HG02642 (cell line): Measurements from ENCODE around the gene RELA.

Experiments
- ATAC-seq: cut with Tn5 transposase; IDR thresholded peaks from one replicate; pipeline ENCODE4 v1.9.1; 2021; ENCODE audit warnings: mild to moderate bottlenecking; ENCODE audit not compliant: unreplicated experiment, poor library complexity

Gene RELA

DNA sequence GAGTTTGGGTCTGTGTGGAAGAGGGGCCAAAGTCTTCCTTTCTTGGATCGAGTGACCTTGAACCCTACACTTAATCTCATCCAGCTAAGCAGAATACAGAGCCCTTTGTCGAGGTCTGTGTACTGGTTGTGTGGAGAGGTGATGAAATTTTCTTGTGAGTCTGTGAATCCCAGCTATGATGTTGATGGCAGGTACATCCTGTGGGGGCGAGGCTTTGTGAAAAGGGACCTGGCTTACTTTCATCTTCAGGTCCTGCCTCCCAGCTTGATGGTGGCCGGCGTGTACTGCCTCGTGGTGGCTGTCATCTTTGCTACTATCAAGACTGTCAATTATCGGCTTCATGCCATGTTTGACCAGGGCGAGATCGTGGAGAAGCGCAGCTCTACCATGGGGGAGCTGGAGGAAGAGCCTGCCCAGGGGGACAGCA lies 46.1 kb downstream of the RELA start:
- ATAC-seq = no peak

DNA sequence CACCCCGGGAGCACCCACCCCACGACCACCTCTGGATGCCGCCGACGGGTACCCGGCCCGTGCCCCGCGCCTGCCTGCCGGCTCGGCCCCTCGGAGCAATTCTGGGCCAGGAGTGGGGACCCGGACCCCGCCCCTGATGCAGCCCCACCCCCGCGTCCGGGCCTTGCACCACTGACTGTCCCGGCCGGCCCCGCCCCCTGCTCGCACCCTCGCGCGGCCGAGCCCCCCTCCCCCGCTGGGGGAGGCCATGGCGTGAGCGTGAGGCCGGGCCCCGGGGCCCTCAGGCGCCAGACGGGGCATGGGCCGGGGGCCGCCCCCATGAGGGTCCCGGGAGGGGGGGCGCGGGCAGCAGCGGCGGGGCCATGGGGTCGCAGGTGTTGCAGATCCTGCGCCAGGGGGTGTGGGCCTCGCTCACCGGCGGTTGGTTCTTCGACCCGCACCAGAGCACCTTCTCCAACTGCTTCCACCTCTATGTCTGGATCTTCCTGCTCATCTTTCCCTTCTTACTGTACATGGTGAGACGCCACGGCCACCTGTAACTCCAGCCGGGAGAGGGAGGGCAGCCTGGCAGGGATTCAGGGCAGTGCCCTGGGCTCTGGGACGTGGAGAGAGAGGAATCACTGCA lies 46.7 kb downstream of the RELA start:
- ATAC-seq = peak; percentile 2

DNA sequence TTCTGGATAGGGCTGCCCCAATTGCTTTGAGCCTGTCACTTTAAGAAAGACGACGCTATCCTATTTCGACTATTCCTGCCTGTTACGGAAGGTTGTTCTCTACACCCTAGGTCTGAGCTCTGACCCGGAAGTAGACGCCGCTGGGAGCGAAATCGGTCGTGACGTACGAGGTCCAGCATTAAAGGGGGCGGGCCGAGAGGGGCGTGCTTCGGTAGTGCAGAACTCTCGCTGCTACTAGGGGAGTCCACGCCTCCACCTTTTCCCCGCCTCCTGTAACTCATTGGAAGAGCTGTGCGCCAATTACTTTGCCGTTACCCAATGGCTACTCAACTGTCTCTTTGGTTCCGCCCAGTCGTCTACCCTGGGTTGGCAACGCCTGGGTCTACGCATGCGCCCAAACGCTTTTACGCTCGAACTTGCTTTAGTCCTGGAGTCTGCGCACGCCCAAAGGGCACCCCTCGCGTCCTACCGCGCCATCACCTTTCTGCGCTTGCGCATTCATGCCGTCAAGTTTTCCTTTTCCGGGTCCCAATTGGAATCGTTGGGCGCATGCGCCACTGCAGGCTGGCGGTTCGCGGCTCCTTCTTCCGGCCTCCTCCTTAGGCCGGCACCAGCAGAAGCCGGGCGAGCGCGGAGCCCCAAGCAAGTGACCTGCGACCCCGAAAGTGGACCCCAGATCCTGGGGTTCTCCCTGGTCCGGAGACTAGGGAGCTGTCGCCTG lies 47.3 kb downstream of the RELA start, which contains the start of gene PCNX3:
Gene PCNX3 (plus strand): TSS at position 548 of the 721 bp plus-strand sequence. CDS start 536 bp downstream, outside the sequence.
- ATAC-seq = peak; percentile 82

DNA sequence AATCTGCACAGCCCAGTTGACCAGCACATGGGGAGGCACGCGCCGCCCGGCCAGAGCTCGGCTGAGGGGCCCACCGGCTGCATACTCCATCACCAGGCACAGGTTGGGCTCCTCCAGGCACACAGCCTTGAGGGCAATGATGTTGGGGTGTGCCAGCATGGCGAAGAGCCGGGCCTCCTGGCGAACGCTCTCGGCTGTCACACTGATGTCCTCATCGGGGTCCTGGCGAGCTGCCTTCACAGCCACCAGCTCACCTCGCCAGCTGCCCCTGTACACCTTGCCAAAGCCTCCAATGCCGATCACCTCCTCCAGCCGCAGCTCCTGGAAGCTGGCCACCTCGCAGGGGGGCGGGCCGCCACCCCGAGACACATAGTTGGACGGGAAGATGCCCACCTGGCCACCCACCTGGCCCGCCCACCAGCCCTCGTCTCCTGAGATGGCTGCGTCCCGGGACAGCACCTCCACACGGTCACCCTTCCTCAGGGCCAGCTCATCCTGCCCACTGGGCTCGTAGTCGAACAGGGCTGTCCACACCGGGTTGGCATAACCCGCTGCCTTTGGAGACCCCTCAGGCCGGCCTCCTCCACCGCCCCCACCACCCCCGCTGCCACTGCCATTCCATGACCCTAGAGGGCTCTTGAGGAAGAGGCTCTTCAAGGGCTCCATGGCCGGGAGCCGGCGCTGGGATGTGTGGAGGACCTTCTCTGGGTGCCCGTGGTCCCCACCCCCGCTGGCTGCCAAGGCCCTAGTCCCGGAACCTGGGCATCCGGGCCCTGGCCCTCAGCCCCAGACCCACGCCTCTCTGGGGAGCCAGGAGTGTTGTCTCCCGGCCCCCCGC lies 49.4 kb downstream of the RELA start:
- no peak for ATAC-seq

DNA sequence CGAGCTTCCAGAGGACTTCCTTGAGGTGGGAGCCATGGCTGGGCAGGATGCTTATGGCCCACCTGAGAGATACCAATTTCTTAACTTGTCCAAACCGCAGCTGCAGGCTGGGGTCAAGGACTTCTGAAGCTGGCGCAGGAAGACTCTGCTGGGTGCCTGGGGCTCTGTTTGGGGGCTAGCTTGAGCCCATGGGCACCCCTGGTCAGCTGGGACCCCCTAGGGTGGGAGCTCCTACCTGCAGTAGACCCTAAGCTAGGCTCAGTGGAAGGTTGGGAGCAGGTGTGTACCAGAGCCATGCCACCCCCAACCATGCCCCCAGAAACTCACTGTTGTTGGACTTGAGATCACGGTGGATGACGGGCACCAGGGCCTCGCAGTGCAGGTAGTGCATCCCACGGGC lies 50.0 kb downstream of the RELA start:
- no peak for ATAC-seq

DNA sequence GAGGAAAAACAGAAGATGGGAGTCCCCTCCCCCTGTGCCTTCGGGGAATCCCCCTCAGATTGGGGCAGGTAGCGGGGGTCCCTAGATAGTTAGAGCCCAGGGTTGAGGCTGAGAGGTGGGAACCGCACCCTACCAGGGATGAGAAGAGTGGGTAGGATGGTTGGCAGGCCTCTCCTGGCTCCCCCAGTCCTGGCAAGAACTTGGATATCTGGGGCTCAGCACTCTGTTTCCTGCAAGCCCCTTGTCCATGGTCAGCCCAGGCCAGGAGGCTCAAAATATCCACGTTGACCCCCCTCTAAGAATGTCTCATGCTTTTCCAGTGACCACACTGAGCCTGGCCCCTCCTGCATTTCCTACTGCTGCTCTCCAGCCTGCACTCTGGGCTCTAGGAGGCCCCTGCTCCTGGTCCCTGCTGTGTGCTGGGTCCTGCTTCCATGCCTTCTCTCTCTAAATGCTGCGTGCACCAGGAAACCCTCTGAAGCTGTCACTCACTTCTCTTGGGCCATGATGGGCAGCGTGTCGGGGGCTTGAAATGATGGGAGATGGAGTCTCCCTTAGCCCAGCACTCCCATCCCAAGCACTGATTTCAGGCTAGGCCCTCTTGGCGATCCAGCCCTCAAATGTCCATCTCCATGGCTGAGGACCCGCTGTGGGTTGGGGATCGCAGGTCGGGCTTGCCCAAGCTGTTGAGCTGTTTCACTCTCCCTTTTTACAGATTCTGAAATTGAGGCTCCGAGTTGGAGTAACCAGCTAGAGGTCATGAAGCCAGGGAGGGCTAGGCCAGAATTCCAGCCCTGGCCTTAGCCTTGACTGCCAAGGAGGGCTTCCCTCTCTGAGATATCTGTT lies 50.7 kb downstream of the RELA start:
- ATAC-seq = no peak

DNA sequence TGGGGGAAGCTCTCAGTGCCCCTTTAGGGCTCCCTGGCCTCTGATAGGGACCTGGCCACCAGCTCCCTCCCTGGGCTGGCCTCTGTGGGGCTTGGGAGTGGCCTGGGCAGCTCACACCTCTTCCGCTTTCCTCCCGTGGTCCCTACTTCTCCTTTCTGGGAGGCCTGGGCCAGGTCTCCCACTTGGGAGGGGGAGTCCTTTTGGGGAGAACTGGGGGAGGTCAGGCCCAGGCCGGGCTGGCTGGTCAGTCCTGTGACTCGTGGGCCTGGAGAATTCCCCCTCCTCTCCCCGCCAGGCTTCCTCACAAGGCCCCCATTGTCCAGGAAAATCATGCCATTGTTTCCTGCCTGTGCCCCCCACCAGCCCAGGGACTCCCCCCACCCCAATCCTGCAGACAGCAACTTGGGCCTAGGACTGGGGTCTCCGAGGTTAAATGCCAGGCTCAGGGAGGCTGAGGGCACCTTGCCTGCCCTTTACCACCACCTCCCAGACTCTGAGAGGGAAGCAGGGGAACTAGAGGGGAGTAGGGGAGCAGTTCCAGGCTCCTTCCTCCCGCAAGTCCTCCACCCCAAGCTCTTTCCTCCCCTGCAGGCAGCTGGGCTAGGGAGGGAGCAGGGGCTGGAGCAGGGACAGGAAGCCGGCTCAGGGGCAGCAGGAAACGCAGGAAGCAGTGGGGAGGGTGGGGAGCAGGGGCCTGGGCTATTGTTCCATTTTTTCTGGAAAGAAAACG lies 51.5 kb downstream of the RELA start:
- ATAC-seq = no peak

DNA sequence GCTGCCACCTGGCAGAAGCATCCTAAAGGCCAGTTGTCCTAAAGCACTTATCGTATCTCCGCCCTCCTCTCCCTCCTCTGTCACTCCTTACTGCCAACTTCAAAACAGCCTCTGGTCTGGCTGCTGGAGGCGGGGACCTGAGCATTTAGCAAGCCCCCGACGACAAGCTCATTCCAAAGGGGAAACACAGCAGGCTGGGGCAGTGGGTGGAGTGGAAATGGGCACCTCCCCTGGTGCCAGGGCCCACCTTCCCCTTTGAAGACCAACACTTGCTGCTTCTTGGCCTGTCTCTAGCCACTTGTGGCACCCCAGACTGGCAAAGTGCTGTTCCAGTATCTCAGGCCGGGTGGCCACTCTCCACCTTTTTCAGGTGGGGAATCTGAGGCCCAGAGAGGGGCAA lies 52.3 kb downstream of the RELA start:
- ATAC-seq = no peak

DNA sequence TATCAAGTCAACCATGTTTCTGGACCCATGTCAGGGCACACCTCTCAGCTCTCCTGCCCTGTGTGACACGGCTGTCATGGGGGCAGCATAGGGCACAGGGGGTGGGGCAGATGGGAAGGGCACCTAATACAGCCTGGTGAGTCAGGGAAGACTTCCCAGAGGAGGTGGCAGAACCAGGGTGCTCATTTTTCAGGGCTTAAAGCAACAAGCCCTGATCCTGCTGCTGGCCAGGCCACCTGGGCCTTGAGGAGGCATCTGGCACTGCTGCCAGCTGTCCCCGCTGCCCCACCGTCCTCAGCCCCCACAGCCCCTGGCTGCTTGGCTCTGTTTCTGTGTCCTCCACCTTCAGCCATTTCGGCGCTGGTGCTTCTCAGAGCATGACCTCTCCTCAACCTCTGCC lies 53.1 kb downstream of the RELA start:
- ATAC-seq = no peak

DNA sequence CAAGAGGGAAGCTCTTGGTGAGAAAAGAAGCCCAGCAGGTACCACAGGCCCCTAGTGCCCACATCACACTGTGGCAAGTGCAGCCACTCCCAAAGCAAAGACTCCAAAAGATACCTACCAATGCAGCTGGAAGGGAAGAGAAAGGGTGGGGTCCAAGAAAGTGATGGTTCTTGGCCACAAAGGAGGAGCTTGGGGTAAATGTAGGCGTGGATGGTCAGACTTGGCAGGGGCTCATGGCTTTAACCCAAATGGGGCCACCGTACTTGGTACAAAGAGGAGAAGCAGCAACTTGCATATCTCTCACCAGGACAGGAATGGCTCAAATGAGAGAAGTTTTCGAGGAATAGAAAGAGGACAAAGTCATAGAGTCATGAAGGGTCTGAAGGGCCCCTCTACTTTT lies 53.5 kb downstream of the RELA start:
- ATAC-seq = no peak

DNA sequence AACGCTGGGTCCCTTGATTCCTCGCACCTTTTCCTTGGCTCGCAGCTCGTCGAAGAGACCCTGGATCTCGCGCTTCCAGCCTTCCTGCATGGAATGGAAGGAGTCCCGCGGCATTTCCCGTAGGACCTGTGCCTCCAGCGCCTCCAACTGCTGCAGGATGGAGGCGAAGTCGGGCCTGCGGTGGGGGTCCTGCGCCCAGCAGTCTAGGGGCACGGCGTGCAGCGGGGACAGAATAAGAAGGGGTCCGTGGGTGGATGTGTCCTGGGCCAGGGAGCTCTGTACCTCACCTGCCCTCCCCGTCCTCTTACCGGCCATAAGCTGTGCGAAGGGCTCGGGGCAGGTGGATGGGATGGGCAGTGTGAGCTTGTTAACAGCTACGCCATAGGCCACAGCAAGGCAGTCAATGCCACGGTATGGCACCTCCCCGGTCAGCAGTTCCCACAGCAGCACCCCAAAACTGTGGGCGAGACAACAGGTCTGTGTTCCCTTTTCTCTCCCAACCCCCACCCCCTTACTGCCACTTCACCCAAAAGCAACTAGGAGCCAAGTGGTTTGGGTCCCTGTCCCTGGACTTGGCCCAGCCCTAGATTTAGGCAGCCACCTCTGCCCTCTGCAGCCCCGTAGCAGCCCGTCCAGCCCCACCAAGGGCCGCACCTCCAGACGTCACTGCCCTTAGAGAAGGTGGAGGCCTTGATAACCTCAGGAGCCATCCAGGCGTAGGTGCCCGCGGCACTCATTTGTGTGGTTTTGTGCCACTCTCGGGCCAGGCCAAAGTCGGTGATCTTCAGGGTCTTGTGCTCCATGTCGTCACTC lies 54.9 kb downstream of the RELA start:
- ATAC-seq = no peak

DNA sequence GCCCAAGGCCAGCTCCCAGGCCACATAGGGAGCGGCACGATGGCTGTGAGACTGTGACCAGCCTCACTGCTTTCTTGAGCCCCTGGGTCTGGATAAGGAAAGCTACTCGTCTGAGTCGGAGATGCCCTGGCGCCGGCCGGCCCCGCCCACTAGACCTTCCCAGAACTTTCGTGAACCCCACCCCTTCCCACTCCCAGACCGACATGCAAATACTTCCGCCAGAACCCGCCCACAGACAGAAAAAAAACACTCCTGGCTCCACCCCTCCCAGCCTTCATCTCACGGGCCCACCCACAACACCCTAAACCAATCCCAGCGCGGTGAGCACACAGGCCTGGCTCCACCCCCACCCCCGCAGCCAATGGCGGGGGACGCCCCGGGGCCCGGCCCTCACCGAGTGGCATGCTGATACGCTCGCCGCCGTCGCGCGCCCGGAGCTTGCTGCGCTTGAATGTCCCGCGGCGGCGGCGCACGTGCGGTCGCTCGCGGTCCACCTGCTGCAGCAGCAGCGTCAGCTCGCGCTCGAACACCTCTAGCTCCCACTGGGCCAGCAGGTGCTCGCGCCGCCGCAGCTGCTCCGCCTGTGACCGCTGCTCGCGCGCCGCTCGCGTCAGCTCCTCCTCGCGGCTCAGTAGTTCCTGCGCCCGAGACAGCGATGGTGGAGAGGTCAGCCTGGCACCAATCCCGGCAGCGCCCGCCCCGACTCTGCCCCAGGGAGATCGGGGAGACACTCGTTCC lies 55.7 kb downstream of the RELA start:
- ATAC-seq = no peak

DNA sequence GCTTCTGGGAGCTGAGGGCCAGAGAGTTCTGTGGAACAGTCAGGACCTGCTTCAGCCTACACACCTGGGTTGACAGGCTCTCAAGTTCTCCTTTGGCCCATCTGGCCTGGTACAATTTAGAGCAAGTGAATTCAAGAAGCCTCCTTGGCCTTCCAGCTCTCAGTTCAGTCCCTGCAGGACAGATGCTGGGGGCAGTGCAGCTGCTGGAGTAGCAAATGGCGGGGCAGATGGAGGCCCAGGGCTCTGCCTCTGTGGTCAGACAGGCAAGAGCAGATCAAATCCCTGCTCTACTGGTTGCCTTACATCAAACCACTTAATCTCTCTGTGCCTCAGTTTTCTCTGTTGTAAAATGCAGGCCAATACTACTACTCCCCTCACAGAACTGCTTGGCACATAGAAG lies 58.5 kb downstream of the RELA start:
- no peak for ATAC-seq
